H9 (cell line): ENCODE results near the gene TENT5C. TPM values are rescaled to one million over a fixed set of nuclear protein-coding genes. Genes with fewer than 3 reads are reported as not detected.

Experiments
- DNase-seq: peaks from one replicate; pipeline ENCODE4 v3.0.0-alpha.2; 2017
- H2AFZ ChIP-seq: one replicate; pipeline ENCODE4 v1.6.1; 2013; ENCODE audit warnings: mild to moderate bottlenecking, low read length, control low read depth, moderate library complexity
- H2AK5ac ChIP-seq: 2 replicates; pipeline ENCODE4 v1.6.1; 2013; ENCODE audit warnings: low read length, control low read depth, mixed read lengths; ENCODE audit not compliant: insufficient read length
- H2BK120ac ChIP-seq: one replicate; pipeline ENCODE4 v1.6.1; 2013; ENCODE audit warnings: low read depth, mild to moderate bottlenecking, low read length, control low read depth, inconsistent platforms; ENCODE audit not compliant: poor library complexity, severe bottlenecking
- H2BK12ac ChIP-seq: 2 replicates; pipeline ENCODE4 v1.6.1; 2013; ENCODE audit warnings: low read length, control low read depth, mixed read lengths, low read depth; ENCODE audit not compliant: insufficient read length
- H2BK15ac ChIP-seq: 2 replicates; pipeline ENCODE4 v1.6.1; 2013; ENCODE audit warnings: low read depth, low read length, control low read depth
- H2BK20ac ChIP-seq: one replicate; pipeline ENCODE4 v1.6.1; 2013; ENCODE audit warnings: low read depth, mild to moderate bottlenecking, low read length, control low read depth, inconsistent platforms; ENCODE audit not compliant: poor library complexity, severe bottlenecking
- H2BK5ac ChIP-seq: 2 replicates; pipeline ENCODE4 v1.6.1; 2013; ENCODE audit warnings: low read length, control low read depth, mixed read lengths; ENCODE audit not compliant: insufficient read length
- H3K14ac ChIP-seq: 2 replicates; pipeline ENCODE4 v1.6.1; 2013; ENCODE audit warnings: low read length, control low read depth; ENCODE audit not compliant: insufficient read depth
- H3K18ac ChIP-seq: 2 replicates; pipeline ENCODE4 v1.6.1; 2013; ENCODE audit warnings: low read depth, mild to moderate bottlenecking, mixed read lengths, low read length, control low read depth; ENCODE audit not compliant: insufficient read length
- H3K23ac ChIP-seq: 2 replicates; pipeline ENCODE4 v1.6.1; 2013; ENCODE audit warnings: low read length, control low read depth, mixed read lengths, low read depth; ENCODE audit not compliant: insufficient read length
- H3K23me2 ChIP-seq: 2 replicates; pipeline ENCODE4 v1.6.1; 2013; ENCODE audit warnings: low read depth, mild to moderate bottlenecking, mixed read lengths, low read length, control low read depth; ENCODE audit not compliant: insufficient read length, poor library complexity, severe bottlenecking
- H3K27ac ChIP-seq: 2 replicates; pipeline ENCODE4 v1.5.1; 2013; ENCODE audit warnings: low read length, control low read depth, mixed read lengths, low read depth; ENCODE audit not compliant: insufficient read length
- H3K27me3 ChIP-seq: 2 replicates; pipeline ENCODE4 v1.6.1; 2013; ENCODE audit warnings: low read length, control low read depth, inconsistent platforms; ENCODE audit not compliant: insufficient read depth
- H3K4ac ChIP-seq: 2 replicates; pipeline ENCODE4 v1.6.1; 2013; ENCODE audit warnings: low read depth, mild to moderate bottlenecking, control low read depth, inconsistent platforms, low read length, moderate library complexity
- H3K4me1 ChIP-seq: 2 replicates; pipeline ENCODE4 v1.6.1; 2013; ENCODE audit warnings: low read length, control low read depth, inconsistent platforms; ENCODE audit not compliant: insufficient read depth
- H3K4me2 ChIP-seq: 2 replicates; pipeline ENCODE4 v1.6.1; 2013; ENCODE audit warnings: low read length, control low read depth, mixed read lengths; ENCODE audit not compliant: insufficient read length, insufficient read depth
- H3K56ac ChIP-seq: 2 replicates; pipeline ENCODE4 v1.6.1; 2013; ENCODE audit warnings: low read depth, mild to moderate bottlenecking, mixed read lengths, low read length, control low read depth; ENCODE audit not compliant: insufficient read length
- H3K79me1 ChIP-seq: 2 replicates; pipeline ENCODE4 v1.6.1; 2013; ENCODE audit warnings: low read depth, mild to moderate bottlenecking, moderate library complexity, low read length, control low read depth, inconsistent platforms; ENCODE audit not compliant: insufficient read depth, poor library complexity, severe bottlenecking
- H3K79me2 ChIP-seq: 2 replicates; pipeline ENCODE4 v1.6.1; 2013; ENCODE audit warnings: low read length, control low read depth, inconsistent platforms; ENCODE audit not compliant: insufficient read depth
- H3K9ac ChIP-seq: 2 replicates; pipeline ENCODE4 v1.6.1; 2013; ENCODE audit warnings: low read length, control low read depth, mixed read lengths; ENCODE audit not compliant: insufficient read length; ENCODE audit errors: extremely low read depth
- H3K9me3 ChIP-seq: one replicate; pipeline ENCODE4 v1.6.1; 2013; ENCODE audit warnings: low read depth, low read length, inconsistent platforms; ENCODE audit not compliant: control insufficient read depth
- H3T11ph ChIP-seq: one replicate; pipeline ENCODE4 v1.6.1; 2013; ENCODE audit warnings: mild to moderate bottlenecking, low read length, control low read depth, inconsistent platforms
- H4K20me1 ChIP-seq: one replicate; pipeline ENCODE4 v1.6.1; 2013; ENCODE audit not compliant: control insufficient read depth, insufficient read length, insufficient read depth
- H4K5ac ChIP-seq: 2 replicates; pipeline ENCODE4 v1.6.1; 2013; ENCODE audit warnings: low read depth, mild to moderate bottlenecking, mixed read lengths, low read length, control low read depth; ENCODE audit not compliant: insufficient read length
- H4K8ac ChIP-seq: replicated peaks from 2 replicates; pipeline ENCODE4 v1.6.1; 2013; ENCODE audit warnings: low read length, control low read depth, mixed read lengths, low read depth; ENCODE audit not compliant: insufficient read length
- H4K91ac ChIP-seq: 2 replicates; pipeline ENCODE4 v1.6.1; 2013; ENCODE audit warnings: low read depth, mild to moderate bottlenecking, moderate library complexity, mixed read lengths, low read length, control low read depth; ENCODE audit not compliant: insufficient read length
- H3K27ac Mint-ChIP-seq, 3 experiments: 2 replicates in 2 of 3; 3 replicates in 1 of 3; pipeline ENCODE4 v1.8.0; 2020 to 2021; ENCODE audit warnings: mixed read lengths in 3 of 3, mild to moderate bottlenecking in 1 of 3, moderate library complexity in 1 of 3
- H3K27me3 Mint-ChIP-seq: 2 replicates; pipeline ENCODE4 v1.8.0; 2021; ENCODE audit warnings: low read depth, mild to moderate bottlenecking, moderate library complexity, mixed read lengths
- H3K36me3 Mint-ChIP-seq, 3 experiments: 2 replicates in 2 of 3; 3 replicates in 1 of 3; pipeline ENCODE4 v1.8.0; 2020 to 2021; ENCODE audit warnings: low read depth in 3 of 3, mixed read lengths in 3 of 3; ENCODE audit not compliant: insufficient read depth in 1 of 3
- H3K4me1 Mint-ChIP-seq, 2 experiments: 2 replicates each; pipeline ENCODE4 v1.8.0; 2020; ENCODE audit warnings: mixed read lengths in 2 of 2
- H3K4me3 Mint-ChIP-seq, 2 experiments: 2 replicates in 1 of 2; 3 replicates in 1 of 2; pipeline ENCODE4 v1.8.0; 2020 to 2021; ENCODE audit warnings: mild to moderate bottlenecking in 2 of 2, mixed read lengths in 2 of 2, moderate library complexity in 1 of 2
- H3K9me3 Mint-ChIP-seq, 2 experiments: 2 replicates in 1 of 2; 3 replicates in 1 of 2; pipeline ENCODE4 v1.8.0; 2020; ENCODE audit warnings: mild to moderate bottlenecking in 2 of 2, mixed read lengths in 2 of 2, moderate library complexity in 1 of 2
- WGBS: extraction: QIAGEN DNeasy Blood & Tissue Kit; methylation state at CpG from one replicate; pipeline ENCODE4 v1.1.7; 2013; ENCODE audit warnings: missing lambda C conversion rate, low lambda C conversion rate, mixed read lengths; ENCODE audit not compliant: insufficient read length; ENCODE audit errors: extremely low coverage; 5-methylcytosine and 5-hydroxymethylcytosine counted together
- total RNA-seq: library from RNA; stranded (reverse); gene quantifications from 2 replicates; pipeline ENCODE4 v1.2.1, GENCODE V29; 2021
- TF ChIP-seq, protein P1 (sequence below): fragments of 200-600 bp; sonication (generic); conservative IDR thresholded peaks from 3 replicates; pipeline ENCODE4 v1.8.0; 2021; ENCODE audit warnings: antibody characterized with exemption, mild to moderate bottlenecking

Gene TENT5C
- total RNA-seq, 1 experiment from 2014 or later: 0.37 TPM

DNA sequence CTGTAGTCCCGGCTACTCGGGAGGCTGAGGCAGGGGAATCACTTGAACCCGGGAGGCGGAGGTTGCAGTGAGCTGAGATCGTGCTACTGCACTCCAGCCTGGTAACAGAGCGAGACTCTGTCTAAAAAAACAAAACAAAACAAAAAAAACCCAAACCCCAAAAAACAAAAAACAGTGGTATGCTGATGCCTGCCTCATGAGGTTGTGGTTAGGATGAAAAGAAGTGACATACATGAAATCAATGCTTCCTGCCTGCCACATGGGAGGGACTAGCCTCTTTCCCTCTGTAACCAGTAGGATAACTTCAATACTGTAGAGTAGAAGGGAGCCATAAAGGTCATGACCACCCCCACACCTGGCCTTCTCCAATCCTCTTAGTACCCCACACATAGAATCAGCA is 55.2 kb downstream of the TENT5C start:
- DNase-seq: no peak
- Histone ChIP-seq H3K79me2 (no peaks in the 10 kb centered on the region), H3K9me3 (no peaks in the 10 kb centered on the region), H4K91ac (no peak overlapping the region), H2AFZ (no peak overlapping the region), H3K27me3 (no peaks in the 10 kb centered on the region), H4K5ac (no peak overlapping the region), H3K4me1 (peaks cover 5% of the 10 kb centered on the region), H3T11ph (no peak overlapping the region), H2BK20ac (no peak overlapping the region), H3K4me2 (no peak overlapping the region), H2BK15ac (no peak overlapping the region), H2BK5ac (no peak overlapping the region), H3K23ac (no peak overlapping the region), H3K4ac (no peak overlapping the region), H3K14ac (no peak overlapping the region), H2AK5ac (no peak overlapping the region), H3K9ac (no peak overlapping the region), H3K23me2 (no peaks in the 10 kb centered on the region), H4K8ac (no peak overlapping the region), H2BK120ac (no peak overlapping the region), H3K56ac (no peak overlapping the region), H3K27ac (no peak overlapping the region), H4K20me1 (no peaks in the 10 kb centered on the region), H2BK12ac (no peak overlapping the region), H3K18ac (no peak overlapping the region), H3K79me1 (no peaks in the 10 kb centered on the region)
- no peak overlapping the region; a peak in 1 of 7 replicates for H3K27ac Mint-ChIP-seq
- peaks cover 5% of the 10 kb centered on the region for H3K27me3 Mint-ChIP-seq
- no peak overlapping the region for H3K4me3 Mint-ChIP-seq
- TF ChIP-seq, protein P1, sequence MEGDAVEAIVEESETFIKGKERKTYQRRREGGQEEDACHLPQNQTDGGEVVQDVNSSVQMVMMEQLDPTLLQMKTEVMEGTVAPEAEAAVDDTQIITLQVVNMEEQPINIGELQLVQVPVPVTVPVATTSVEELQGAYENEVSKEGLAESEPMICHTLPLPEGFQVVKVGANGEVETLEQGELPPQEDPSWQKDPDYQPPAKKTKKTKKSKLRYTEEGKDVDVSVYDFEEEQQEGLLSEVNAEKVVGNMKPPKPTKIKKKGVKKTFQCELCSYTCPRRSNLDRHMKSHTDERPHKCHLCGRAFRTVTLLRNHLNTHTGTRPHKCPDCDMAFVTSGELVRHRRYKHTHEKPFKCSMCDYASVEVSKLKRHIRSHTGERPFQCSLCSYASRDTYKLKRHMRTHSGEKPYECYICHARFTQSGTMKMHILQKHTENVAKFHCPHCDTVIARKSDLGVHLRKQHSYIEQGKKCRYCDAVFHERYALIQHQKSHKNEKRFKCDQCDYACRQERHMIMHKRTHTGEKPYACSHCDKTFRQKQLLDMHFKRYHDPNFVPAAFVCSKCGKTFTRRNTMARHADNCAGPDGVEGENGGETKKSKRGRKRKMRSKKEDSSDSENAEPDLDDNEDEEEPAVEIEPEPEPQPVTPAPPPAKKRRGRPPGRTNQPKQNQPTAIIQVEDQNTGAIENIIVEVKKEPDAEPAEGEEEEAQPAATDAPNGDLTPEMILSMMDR: no peak
- WGBS: no CpG with 5 or more reads among the region's 6 CpGs
- H3K9me3 Mint-ChIP-seq: peaks cover 7 to 15% of the 10 kb centered on the region in 2 experiments
- peaks cover 2 to 15% (median 3%) of the 10 kb centered on the region in 3 experiments; a peak in 6 of 7 replicates for H3K36me3 Mint-ChIP-seq
- H3K4me1 Mint-ChIP-seq: peaks cover 28 to 41% of the 10 kb centered on the region in 2 experiments
